Mesenchymal stem cell (in vitro differentiated cells and primary cell): ENCODE measurements around the gene CFAP74.

Experiments used
- DNase-seq: peaks from one replicate; pipeline ENCODE4 v3.0.0-alpha.2; 2013
- H2AFZ ChIP-seq: one replicate; pipeline ENCODE4 v1.6.1; 2013; ENCODE audit warnings: low read depth, mild to moderate bottlenecking, control low read depth, inconsistent platforms, low read length, moderate library complexity
- H2AK5ac ChIP-seq: 2 replicates; pipeline ENCODE4 v1.6.1; 2013; ENCODE audit warnings: low read length, moderate library complexity, mild to moderate bottlenecking, inconsistent platforms; ENCODE audit not compliant: severe bottlenecking
- H2BK120ac ChIP-seq: one replicate; pipeline ENCODE4 v1.6.1; 2013; ENCODE audit warnings: low read depth, mild to moderate bottlenecking, inconsistent platforms, low read length, moderate library complexity
- H2BK12ac ChIP-seq, 2 experiments: one replicate each; pipeline ENCODE4 v1.6.1; 2013; ENCODE audit warnings: inconsistent platforms in 2 of 2, low read length in 2 of 2, mild to moderate bottlenecking in 2 of 2, moderate library complexity in 2 of 2, control low read depth in 1 of 2
- H2BK15ac ChIP-seq: one replicate; pipeline ENCODE4 v1.6.1; 2013; ENCODE audit warnings: mild to moderate bottlenecking, low read depth, inconsistent platforms; ENCODE audit not compliant: poor library complexity, severe bottlenecking
- H2BK5ac ChIP-seq: 2 replicates; pipeline ENCODE4 v1.6.1; 2013; ENCODE audit warnings: low read depth, mild to moderate bottlenecking, low read length, control low read depth, inconsistent platforms; ENCODE audit not compliant: poor library complexity, severe bottlenecking
- H3K14ac ChIP-seq, 2 experiments: one replicate each; pipeline ENCODE4 v1.6.1; 2013; ENCODE audit warnings: inconsistent platforms in 2 of 2, low read length in 2 of 2, control low read depth in 1 of 2, mild to moderate bottlenecking in 1 of 2, moderate library complexity in 1 of 2
- H3K18ac ChIP-seq, 2 experiments: one replicate each; pipeline ENCODE4 v1.6.1; 2013; ENCODE audit warnings: inconsistent platforms in 2 of 2, low read length in 2 of 2, control low read depth in 1 of 2, low read depth in 1 of 2, mild to moderate bottlenecking in 1 of 2
- H3K23ac ChIP-seq, 2 experiments: one replicate each; pipeline ENCODE4 v1.6.1; 2013; ENCODE audit warnings: inconsistent platforms in 2 of 2, low read length in 2 of 2, mild to moderate bottlenecking in 2 of 2, moderate library complexity in 2 of 2, control low read depth in 1 of 2
- H3K27ac ChIP-seq: 2 replicates; pipeline ENCODE4 v1.5.1; 2013; ENCODE audit warnings: mild to moderate bottlenecking, moderate library complexity, low read length, control low read depth, inconsistent platforms; ENCODE audit not compliant: poor library complexity, severe bottlenecking
- H3K27me3 ChIP-seq, 2 experiments: 2 replicates each; pipeline versions ENCODE4 v1.6.1 to v1.7.0; 2013; ENCODE audit warnings: low read length in 2 of 2, mild to moderate bottlenecking in 2 of 2, moderate library complexity in 2 of 2, control low read depth in 1 of 2, inconsistent platforms in 1 of 2; ENCODE audit not compliant: control insufficient read depth in 1 of 2, insufficient read depth in 1 of 2
- H3K36me3 ChIP-seq, 2 experiments: 2 replicates each; pipeline versions ENCODE4 v1.6.1 to v1.7.0; 2013; ENCODE audit warnings: low read length in 2 of 2, control low read depth in 1 of 2, inconsistent platforms in 1 of 2, low read depth in 1 of 2, mild to moderate bottlenecking in 1 of 2; ENCODE audit not compliant: insufficient read depth in 2 of 2, control insufficient read depth in 1 of 2
- H3K4ac ChIP-seq, 2 experiments: one replicate each; pipeline ENCODE4 v1.6.1; 2013; ENCODE audit warnings: inconsistent platforms in 2 of 2, low read length in 2 of 2, mild to moderate bottlenecking in 2 of 2, moderate library complexity in 2 of 2, control low read depth in 1 of 2, low read depth in 1 of 2
- H3K4me1 ChIP-seq: 2 replicates; pipeline ENCODE4 v1.6.1; 2013; ENCODE audit warnings: low read depth, low read length, control low read depth; ENCODE audit not compliant: control insufficient read depth, insufficient read depth
- H3K4me2 ChIP-seq: 2 replicates; pipeline ENCODE4 v1.6.1; 2013; ENCODE audit warnings: low read length, mild to moderate bottlenecking, inconsistent platforms; ENCODE audit not compliant: poor library complexity, severe bottlenecking
- H3K4me3 ChIP-seq, 2 experiments: 2 replicates each; pipeline versions ENCODE4 v1.5.1 to v1.7.0; 2013; ENCODE audit warnings: low read length in 2 of 2, mild to moderate bottlenecking in 2 of 2, control low read depth in 1 of 2, low read depth in 1 of 2; ENCODE audit not compliant: insufficient read depth in 1 of 2
- H3K79me1 ChIP-seq: replicated peaks from 2 replicates; pipeline ENCODE4 v1.6.1; 2013; ENCODE audit warnings: mild to moderate bottlenecking, control low read depth, low read length, inconsistent platforms; ENCODE audit not compliant: poor library complexity, severe bottlenecking
- H3K9ac ChIP-seq: 2 replicates; pipeline ENCODE4 v1.7.0; 2013; ENCODE audit warnings: mild to moderate bottlenecking, low read length, moderate library complexity
- H3K9me3 ChIP-seq: 2 replicates; pipeline ENCODE4 v1.7.0; 2013; ENCODE audit warnings: mild to moderate bottlenecking, low read length; ENCODE audit not compliant: control insufficient read depth
- H4K8ac ChIP-seq: one replicate; pipeline ENCODE4 v1.6.1; 2013; ENCODE audit warnings: inconsistent platforms, mild to moderate bottlenecking, low read length, moderate library complexity
- H4K91ac ChIP-seq: one replicate; pipeline ENCODE4 v1.6.1; 2013; ENCODE audit warnings: mild to moderate bottlenecking, low read length, inconsistent platforms
- WGBS: methylation state at CpG from one replicate; pipeline ENCODE4 v1.1.7; 2013; ENCODE audit warnings: mixed read lengths; 5-methylcytosine and 5-hydroxymethylcytosine counted together

CFAP74 gene

DNA sequence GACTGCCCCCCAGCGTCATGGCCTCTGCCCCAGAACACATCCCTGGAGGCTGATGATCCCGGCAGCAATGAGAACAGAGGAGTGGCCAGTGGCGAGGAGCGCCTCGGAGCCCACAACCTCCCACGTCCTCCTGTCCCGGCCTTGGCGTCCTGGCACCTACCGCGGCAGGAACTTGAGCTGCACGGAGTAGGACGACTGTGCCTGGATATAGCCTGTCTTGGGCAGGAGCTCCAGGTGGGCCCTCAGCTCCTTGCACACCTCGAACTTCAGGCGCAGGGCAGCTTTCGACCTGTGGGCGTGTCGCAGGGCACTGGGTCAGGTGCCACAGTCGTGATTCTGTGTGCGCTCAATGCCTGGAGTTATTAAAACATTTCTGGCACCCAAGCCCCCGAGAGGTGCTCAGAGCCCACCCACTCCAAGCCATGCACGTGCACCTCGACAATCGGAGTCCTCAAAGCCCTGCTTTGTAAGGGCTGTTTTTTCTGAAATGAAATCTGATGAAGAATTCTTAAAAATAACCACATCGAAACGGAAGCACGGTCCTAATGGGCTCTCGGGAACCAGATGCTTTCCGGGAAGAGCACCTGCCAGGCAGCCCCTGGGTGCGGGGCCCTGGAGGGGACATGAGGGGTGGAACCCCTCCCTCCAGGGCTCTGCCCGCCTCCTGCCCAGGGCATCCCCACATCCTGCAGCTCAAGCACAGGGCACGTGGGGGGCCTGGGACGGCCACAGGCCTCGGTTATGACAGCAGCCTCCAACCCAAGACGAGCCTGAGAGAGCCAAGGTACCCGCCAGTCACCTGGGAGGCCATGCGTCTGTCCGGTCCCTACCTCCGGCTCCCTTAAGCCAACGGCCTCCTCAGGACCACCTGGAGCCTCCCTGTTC, 61.5 kb downstream of the CFAP74 start:
- H4K91ac ChIP-seq, result no peak overlapping the region
- no peak overlapping the region for H2BK120ac ChIP-seq
- H3K4ac ChIP-seq, result no peak overlapping the region
- H3K4me1 ChIP-seq, result peaks cover 11% of the 10 kb centered on the region
- H3K79me1 ChIP-seq, result no peaks in the 10 kb centered on the region
- H2BK5ac ChIP-seq, result no peak overlapping the region
- H3K27me3 ChIP-seq, result peaks cover 4 to 91% of the 10 kb centered on the region in 2 experiments
- peak overlapping the region in 1 of 2 experiments; percentile 10 for H3K4me3 ChIP-seq
- H4K8ac ChIP-seq, result no peak overlapping the region
- H3K9me3 ChIP-seq, result no peaks in the 10 kb centered on the region
- H2BK15ac ChIP-seq, result no peak overlapping the region
- no peak overlapping the region for H3K23ac ChIP-seq
- H3K4me2 ChIP-seq, result no peak overlapping the region
- no peak overlapping the region for H2AK5ac ChIP-seq
- no peak for DNase-seq
- 87% methylated on average over 39 of the region's 39 CpGs for WGBS
- no peak overlapping the region for H2AFZ ChIP-seq
- H3K36me3 ChIP-seq, result no peaks in the 10 kb centered on the region
- H3K18ac ChIP-seq, result no peak overlapping the region
- H2BK12ac ChIP-seq, result no peak overlapping the region
- H3K14ac ChIP-seq, result no peak overlapping the region
- H3K27ac ChIP-seq, result no peak overlapping the region
- no peak overlapping the region for H3K9ac ChIP-seq

DNA sequence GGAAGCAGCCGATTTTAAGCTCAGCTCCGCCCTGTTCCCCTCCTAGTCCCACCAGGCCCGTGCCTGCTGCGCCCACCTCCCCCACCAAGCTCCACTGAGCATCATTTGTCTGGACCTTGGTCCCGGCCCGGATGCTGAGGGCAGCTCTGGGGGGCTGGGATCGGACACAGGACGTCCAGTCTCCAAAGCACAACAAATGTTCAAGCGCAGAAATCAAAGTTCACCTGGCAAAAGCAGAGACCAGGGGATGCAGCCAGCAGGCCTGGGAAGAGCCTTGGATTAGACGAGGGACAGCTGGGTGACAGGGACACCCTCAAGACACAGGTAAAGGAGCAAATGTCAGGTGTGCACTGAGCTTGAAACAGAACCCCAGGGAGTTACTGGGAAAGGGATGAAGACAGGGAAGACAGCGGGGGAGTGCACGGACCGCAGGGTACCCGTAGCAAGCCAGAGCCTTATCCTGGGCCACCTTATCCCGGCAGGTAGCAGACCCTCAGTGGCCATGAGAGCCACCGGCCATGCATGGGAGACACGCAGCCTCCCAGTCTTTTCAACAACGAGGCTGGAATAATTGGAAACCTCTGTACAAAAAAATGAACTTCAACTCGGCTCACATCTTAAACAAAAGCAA, 62.3 kb downstream of the CFAP74 start:
- Histone ChIP-seq H3K9me3 (no peaks in the 10 kb centered on the region), H3K27me3 (peaks cover 7 to 89% of the 10 kb centered on the region in 2 experiments), H3K4me1 (peaks cover 11% of the 10 kb centered on the region), H4K8ac (no peak overlapping the region), H3K9ac (no peak overlapping the region), H3K4ac (no peak overlapping the region), H2BK120ac (no peak overlapping the region), H3K14ac (no peak overlapping the region), H3K4me3 (no peak overlapping the region), H2BK12ac (no peak overlapping the region), H2BK15ac (no peak overlapping the region), H4K91ac (no peak overlapping the region), H3K18ac (no peak overlapping the region), H2AFZ (no peak overlapping the region), H3K27ac (no peak overlapping the region), H2AK5ac (no peak overlapping the region), H3K4me2 (no peak overlapping the region), H3K36me3 (no peaks in the 10 kb centered on the region), H3K79me1 (no peaks in the 10 kb centered on the region), H3K23ac (no peak overlapping the region), H2BK5ac (no peak overlapping the region)
- DNase-seq, result no peak
- 78% methylated on average over 19 of the region's 19 CpGs for WGBS

DNA sequence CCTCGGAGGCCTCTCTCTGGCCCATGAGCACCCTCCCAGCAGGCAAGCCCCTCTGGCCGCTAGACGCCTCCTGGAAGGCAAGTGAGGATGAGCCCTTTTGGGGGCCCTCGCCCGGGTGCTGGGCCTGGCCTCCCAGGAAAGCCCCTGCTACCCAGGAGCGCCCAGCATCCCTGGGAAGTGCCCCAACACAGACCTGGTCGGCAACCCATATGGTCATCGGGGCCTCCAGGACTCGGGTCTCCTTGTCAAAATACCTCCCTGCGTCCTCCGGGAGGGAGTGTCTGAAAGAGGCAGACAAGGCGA, 63.5 kb downstream of the CFAP74 start:
- WGBS, result 93% methylated on average over 12 of the region's 12 CpGs
- H4K8ac ChIP-seq, result no peak overlapping the region
- no peak overlapping the region for H3K27ac ChIP-seq
- H2AFZ ChIP-seq, result no peak overlapping the region
- peaks cover 9% of the 10 kb centered on the region for H3K4me1 ChIP-seq
- no peak overlapping the region for H2AK5ac ChIP-seq
- H3K36me3 ChIP-seq, result no peaks in the 10 kb centered on the region
- H2BK120ac ChIP-seq, result no peak overlapping the region
- H3K4me3 ChIP-seq, result no peak overlapping the region
- no peaks in the 10 kb centered on the region for H3K79me1 ChIP-seq
- H3K9me3 ChIP-seq, result no peaks in the 10 kb centered on the region
- H3K4me2 ChIP-seq, result no peak overlapping the region
- no peak overlapping the region for H3K23ac ChIP-seq
- H2BK15ac ChIP-seq, result no peak overlapping the region
- no peak overlapping the region for H2BK5ac ChIP-seq
- H3K27me3 ChIP-seq, result peaks cover 7 to 79% of the 10 kb centered on the region in 2 experiments
- no peak overlapping the region for H3K18ac ChIP-seq
- H3K14ac ChIP-seq, result no peak overlapping the region
- no peak for DNase-seq
- H3K9ac ChIP-seq, result no peak overlapping the region
- no peak overlapping the region for H2BK12ac ChIP-seq
- H4K91ac ChIP-seq, result no peak overlapping the region
- H3K4ac ChIP-seq, result no peak overlapping the region

DNA sequence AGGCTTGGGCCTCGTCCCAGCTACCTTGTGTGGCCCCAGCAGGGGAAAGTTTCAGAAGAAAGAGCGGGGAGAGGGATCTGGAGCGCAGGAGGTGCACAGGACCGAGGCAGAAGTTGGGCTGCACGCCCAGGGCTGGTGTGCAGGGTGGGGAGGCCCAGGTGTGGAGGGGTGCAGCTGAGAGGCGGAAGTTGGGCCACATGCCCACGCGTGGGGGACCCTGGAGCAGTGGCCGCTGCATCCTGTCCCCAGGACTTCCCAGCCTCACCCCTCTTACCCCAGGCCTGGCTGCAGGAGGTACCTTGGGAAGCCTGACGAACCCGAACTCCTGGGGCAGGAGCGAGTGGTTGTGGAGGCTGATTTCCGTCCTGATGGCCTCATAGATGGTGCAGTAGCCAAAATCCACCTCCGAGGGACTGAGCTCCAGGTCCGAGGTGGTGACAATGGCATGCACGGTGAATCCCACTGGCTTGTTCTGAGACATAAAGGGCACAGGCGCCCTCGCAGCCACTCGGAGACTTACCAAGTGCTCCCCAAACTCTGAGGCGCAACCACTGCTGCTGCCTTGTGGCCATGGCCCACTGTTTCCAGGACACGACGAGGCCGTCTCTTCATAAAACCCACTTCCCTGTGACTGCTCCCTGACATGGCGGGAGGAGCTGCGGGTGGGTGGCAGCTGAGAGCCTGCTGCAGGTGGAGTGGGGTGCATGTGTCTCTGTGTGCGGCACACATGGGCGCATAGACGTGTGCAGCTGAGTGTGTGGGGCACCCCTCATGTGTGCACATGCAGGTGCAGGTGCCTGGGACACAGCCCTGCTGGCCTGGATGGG, 64.1 kb downstream of the CFAP74 start:
- H3K9ac ChIP-seq, result no peak overlapping the region
- no peak overlapping the region for H2AFZ ChIP-seq
- peaks cover 9% of the 10 kb centered on the region for H3K4me1 ChIP-seq
- no peak overlapping the region for H4K91ac ChIP-seq
- no peak overlapping the region for H2AK5ac ChIP-seq
- H3K14ac ChIP-seq, result no peak overlapping the region
- H3K9me3 ChIP-seq, result no peaks in the 10 kb centered on the region
- no peak overlapping the region for H2BK15ac ChIP-seq
- no peak overlapping the region for H3K4me3 ChIP-seq
- H3K36me3 ChIP-seq, result no peaks in the 10 kb centered on the region
- H3K27me3 ChIP-seq, result peaks cover 7 to 75% of the 10 kb centered on the region in 2 experiments
- no peaks in the 10 kb centered on the region for H3K79me1 ChIP-seq
- no peak overlapping the region for H3K4ac ChIP-seq
- no peak overlapping the region for H3K23ac ChIP-seq
- H3K4me2 ChIP-seq, result no peak overlapping the region
- H4K8ac ChIP-seq, result no peak overlapping the region
- H2BK120ac ChIP-seq, result no peak overlapping the region
- no peak overlapping the region for H3K18ac ChIP-seq
- no peak overlapping the region for H2BK5ac ChIP-seq
- no peak for DNase-seq
- no peak overlapping the region for H3K27ac ChIP-seq
- 88% methylated on average over 24 of the region's 28 CpGs for whole genome bisulfite sequencing
- H2BK12ac ChIP-seq, result no peak overlapping the region
